Measurements from ENCODE around the gene RLBP1.
"Not testable (repeated sequence)": the region's sequence is repeated elsewhere in the genome, so short reads cannot be mapped to it uniquely, and the experiment has no call there.

RLBP1 gene

GRCh38 chr15:89221543-89221942, at the start of gene RLBP1:
Gene RLBP1 (minus strand): TSS chr15:89221579. CDS start chr15:89218975, 2,604 bp downstream.
- DNase-seq, result no peak

- DNase-seq, result not testable (repeated sequence)
Observed at GRCh38 chr15:89250142-89250541, 28.8 kb upstream of the RLBP1 start.

GRCh38 chr15:89248584-89248983, 27.2 kb upstream of the RLBP1 start:
- DNase-seq, result no peak

- no peak for DNase-seq
Observed at GRCh38 chr15:89247446-89247845, 26.1 kb upstream of the RLBP1 start.

GRCh38 chr15:89244574-89244903, 23.2 kb upstream of the RLBP1 start:
- DNase-seq, result peak; percentile 39

GRCh38 chr15:89243691-89244573, 22.6 kb upstream of the RLBP1 start, which contains the start of gene FANCI:
Gene FANCI (plus strand): TSS chr15:89243979. CDS start chr15:89247648, 3,669 bp downstream.
- peak; percentile 97 for DNase-seq

- peak; percentile 16 for DNase-seq
Observed at GRCh38 chr15:89243046-89243690, 21.8 kb upstream of the RLBP1 start.

GRCh38 chr15:89239883-89240810, 18.8 kb upstream of the RLBP1 start:
- not testable (repeated sequence) for DNase-seq

GRCh38 chr15:89231832-89232231, 10.5 kb upstream of the RLBP1 start:
- no peak for DNase-seq

- DNase-seq, result no peak
Observed at GRCh38 chr15:89230277-89230676, 8.9 kb upstream of the RLBP1 start.

- no peak for DNase-seq
Observed at GRCh38 chr15:89227425-89227824, 6.0 kb upstream of the RLBP1 start.

- no peak for DNase-seq
Observed at GRCh38 chr15:89226359-89227221, 5.2 kb upstream of the RLBP1 start.

GRCh38 chr15:89225588-89225987, 4.2 kb upstream of the RLBP1 start:
- no peak for DNase-seq

GRCh38 chr15:89218531-89218930, 2.8 kb downstream of the RLBP1 start:
- no peak for DNase-seq

- no peak for DNase-seq
Observed at GRCh38 chr15:89217686-89218376, 3.5 kb downstream of the RLBP1 start.

GRCh38 chr15:89217031-89217430, 4.3 kb downstream of the RLBP1 start:
- DNase-seq, result no peak

- no peak for DNase-seq
Observed at GRCh38 chr15:89215627-89216026, 5.8 kb downstream of the RLBP1 start.

- DNase-seq, result no peak
Observed at GRCh38 chr15:89211678-89212170, 9.7 kb downstream of the RLBP1 start.

- no peak for DNase-seq
Observed at GRCh38 chr15:89209057-89209456, 12.3 kb downstream of the RLBP1 start.

GRCh38 chr15:89208256-89208655, 13.1 kb downstream of the RLBP1 start:
- no peak for DNase-seq

GRCh38 chr15:89206908-89207331, 14.5 kb downstream of the RLBP1 start:
- DNase-seq, result peak; percentile 88

Measured in NCI-H82 (cell line).